Panc1 (cell line): ENCODE data around the gene BEST3. TPM values are rescaled to one million over a fixed set of nuclear protein-coding genes. Genes with fewer than 3 reads are reported as not detected.

Experiments used
- ATAC-seq: fragments of 200-7000 bp; cut with Tn5 transposase; 2 replicates; pipeline ENCODE4 v1.9.1; 2020; ENCODE audit warnings: mild to moderate bottlenecking, moderate library complexity
- BruUV-seq: library from RNA; stranded (reverse); fragments of 400-500 nt; replicated peaks from 2 replicates; lab custom pipeline; 2021; lab: Mats Ljungman, UMichigan
- CTCF ChIA-PET: fragments of 300-600 bp; sonication (Branson Sonifier 250); formaldehyde crosslinking; loops from one replicate; lab custom pipeline; 2022; ENCODE audit warnings: antibody characterized with exemption; lab: Charles Lee
- POLR2A ChIA-PET: fragments of 300-600 bp; sonication (Branson Sonifier 250); formaldehyde crosslinking; loops from one replicate; lab custom pipeline; 2022; ENCODE audit warnings: antibody characterized with exemption; lab: Charles Lee
- DNase-seq: peaks from one replicate; pipeline ENCODE4 v3.0.0-alpha.2; 2010; ENCODE audit warnings: low read depth, low spot score
- H3K27ac ChIP-seq: 2 replicates; pipeline ENCODE4 v1.5.1; 2011; ENCODE audit warnings: mild to moderate bottlenecking, low read length, inconsistent platforms
- H3K27me3 ChIP-seq: fragments of 200-500 bp; sonication (Bioruptor generic); 2 replicates; pipeline ENCODE4 v1.6.0; 2014; ENCODE audit warnings: low read length, inconsistent platforms; ENCODE audit not compliant: control insufficient read depth, insufficient read depth
- H3K36me3 ChIP-seq: fragments of 200-500 bp; sonication (Bioruptor generic); 2 replicates; pipeline ENCODE4 v1.5.1; 2014; ENCODE audit warnings: inconsistent platforms, mild to moderate bottlenecking, low read length, moderate library complexity; ENCODE audit not compliant: control insufficient read depth, insufficient read depth
- H3K4me1 ChIP-seq: 2 replicates; pipeline ENCODE4 v1.5.1; 2011; ENCODE audit warnings: inconsistent platforms, mild to moderate bottlenecking, low read length, moderate library complexity; ENCODE audit not compliant: control insufficient read depth, insufficient read depth
- H3K4me3 ChIP-seq, 2 experiments: 2 replicates each; pipeline ENCODE4 v1.5.1; 2011 to 2012; ENCODE audit warnings: low read depth in 2 of 2, low read length in 2 of 2, mild to moderate bottlenecking in 2 of 2, inconsistent platforms in 1 of 2, moderate library complexity in 1 of 2
- H3K9me3 ChIP-seq: fragments of 200-500 bp; sonication (Bioruptor generic); 2 replicates; pipeline ENCODE4 v1.5.1; 2014; ENCODE audit warnings: low read depth, mild to moderate bottlenecking, inconsistent platforms, low read length, moderate library complexity; ENCODE audit not compliant: control insufficient read depth, insufficient read depth
- CTCF ChIP-seq: fragments of 450-650 bp; IDR thresholded peaks from 2 replicates; pipeline ENCODE4 v1.5.1; 2017; ENCODE audit warnings: mild to moderate bottlenecking
- POLR2AphosphoS5 ChIP-seq: IDR thresholded peaks from 2 replicates; pipeline ENCODE4 v1.6.1; 2012; ENCODE audit warnings: mild to moderate bottlenecking, low read depth, low read length, moderate library complexity
- REST ChIP-seq, 2 experiments: IDR thresholded peaks; 2 replicates each; pipeline ENCODE4 v1.6.1; 2011 to 2012; ENCODE audit warnings: low read depth in 2 of 2, control low read depth in 1 of 2, low read length in 1 of 2, mild to moderate bottlenecking in 1 of 2, moderate library complexity in 1 of 2; ENCODE audit not compliant: insufficient read depth in 1 of 2
- SIN3A ChIP-seq: IDR thresholded peaks from 2 replicates; pipeline ENCODE4 v1.6.1; 2012; ENCODE audit warnings: low read depth, mild to moderate bottlenecking, low read length, moderate library complexity, borderline replicate concordance; ENCODE audit not compliant: insufficient read depth
- TCF7L2 ChIP-seq: IDR thresholded peaks from 2 replicates; pipeline ENCODE4 v1.6.1; 2011; ENCODE audit warnings: mild to moderate bottlenecking, low read depth, low read length, inconsistent platforms
- in situ Hi-C: cut with HindIII; loops from 2 replicates; pipeline ENCODE4 v1.10.0; 2016; ENCODE audit warnings: low sequenced_read_pairs, low pct_unique_long_range_greater_than_20kb
- intact Hi-C: fragments of 100-400 bp; cut with micrococcal nuclease; formaldehyde crosslinking; loops from one replicate; pipeline ENCODE4 v1.10.0; 2022; ENCODE audit not compliant: unreplicated experiment
- total RNA-seq: library from RNA; stranded (reverse); gene quantifications from one replicate; pipeline ENCODE4 v1.2.1, GENCODE V29; 2021; ENCODE audit not compliant: unreplicated experiment

BEST3 gene
- total RNA-seq, 1 experiment from 2014 or later: 0.67 TPM

DNA sequence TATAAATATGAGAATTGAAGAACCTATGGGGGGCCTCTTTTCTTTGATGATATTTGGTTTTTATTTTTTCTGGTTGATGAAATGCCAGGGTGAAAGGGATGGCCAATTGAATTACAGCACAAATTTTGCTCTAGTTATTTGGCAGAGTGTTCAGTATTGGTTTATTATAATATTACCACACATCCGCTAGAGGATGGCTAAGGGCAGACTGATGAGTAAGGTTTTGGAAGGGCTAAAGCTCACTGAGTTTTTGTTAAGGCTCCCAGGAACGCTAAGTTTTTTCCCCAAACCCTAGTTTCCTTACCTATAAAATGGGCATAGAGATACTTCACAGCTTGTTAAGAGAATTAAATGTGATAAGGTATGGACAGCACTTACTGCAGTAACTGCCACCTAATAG, 54.1 kb downstream of the BEST3 start:
- TF ChIP-seq SIN3A: no peak
- TF ChIP-seq CTCF: no peak
- TF ChIP-seq REST (IDR thresholded peaks at IDR 0.05; ENCODE audit: insufficient read depth in 1 of 2, low read depth in 2 of 2, low read length in 1 of 2): no peak
- no peak for TF ChIP-seq TCF7L2
- TF ChIP-seq POLR2AphosphoS5: no peak
- Histone ChIP-seq H3K27me3 (no peaks in the 10 kb centered on the region; the same call in 1 of the 2 replicates), H3K4me3 (no peak overlapping the region), H3K4me1 (no peaks in the 10 kb centered on the region), H3K27ac (no peak overlapping the region), H3K36me3 (no peaks in the 10 kb centered on the region), H3K9me3 (no peaks in the 10 kb centered on the region)
- no TSS peak for BruUV-seq
- ChIA-PET CTCF (no interaction called here), POLR2A (no interaction called here)
- in situ Hi-C loops: no loop called here
- no peak for ATAC-seq
- DNase-seq: no peak
- intact Hi-C loops: no loop called here

DNA sequence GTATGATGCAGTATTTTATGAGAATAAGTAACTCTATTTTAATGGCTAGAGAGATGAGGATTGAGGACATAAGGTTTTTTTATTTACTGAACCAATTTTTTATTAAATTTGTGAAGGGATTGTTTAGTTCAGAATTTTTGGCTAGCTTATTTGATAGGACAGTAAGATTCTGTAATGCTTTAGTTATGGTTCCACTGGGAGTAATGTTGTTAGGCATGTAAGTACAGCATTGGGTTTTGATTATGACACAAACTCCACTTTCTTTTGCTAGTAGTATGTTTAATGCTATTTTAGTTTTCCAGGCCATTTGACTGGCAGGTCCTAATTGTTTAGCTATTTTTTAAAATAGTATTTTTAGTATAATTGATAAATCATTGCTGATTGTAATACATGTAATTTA, 54.6 kb downstream of the BEST3 start:
- Histone ChIP-seq H3K4me1 (no peaks in the 10 kb centered on the region), H3K36me3 (no peaks in the 10 kb centered on the region), H3K27ac (no peak overlapping the region), H3K9me3 (no peaks in the 10 kb centered on the region), H3K27me3 (no peaks in the 10 kb centered on the region; the same call in 1 of the 2 replicates), H3K4me3 (no peak overlapping the region)
- no peak for TF ChIP-seq TCF7L2
- no peak for TF ChIP-seq POLR2AphosphoS5
- no peak for TF ChIP-seq SIN3A
- TF ChIP-seq REST (IDR thresholded peaks at IDR 0.05; ENCODE audit: insufficient read depth in 1 of 2, low read depth in 2 of 2, low read length in 1 of 2): no peak
- TF ChIP-seq CTCF: no peak
- CTCF ChIA-PET: no interaction called here
- no TSS peak for BruUV-seq
- in situ Hi-C loops: no loop called here
- intact Hi-C loops: no loop called here
- POLR2A ChIA-PET: no interaction called here
- DNase-seq: no peak
- ATAC-seq: no peak
